ENCODE data around the gene APOL2. TPM values are rescaled to one million over a fixed set of nuclear protein-coding genes. Genes with fewer than 3 reads are reported as not detected.

The APOL2 gene
- total and polyA plus RNA-seq, 9 donors = 13.6 to 38.1 (median 28.2) TPM

DNA sequence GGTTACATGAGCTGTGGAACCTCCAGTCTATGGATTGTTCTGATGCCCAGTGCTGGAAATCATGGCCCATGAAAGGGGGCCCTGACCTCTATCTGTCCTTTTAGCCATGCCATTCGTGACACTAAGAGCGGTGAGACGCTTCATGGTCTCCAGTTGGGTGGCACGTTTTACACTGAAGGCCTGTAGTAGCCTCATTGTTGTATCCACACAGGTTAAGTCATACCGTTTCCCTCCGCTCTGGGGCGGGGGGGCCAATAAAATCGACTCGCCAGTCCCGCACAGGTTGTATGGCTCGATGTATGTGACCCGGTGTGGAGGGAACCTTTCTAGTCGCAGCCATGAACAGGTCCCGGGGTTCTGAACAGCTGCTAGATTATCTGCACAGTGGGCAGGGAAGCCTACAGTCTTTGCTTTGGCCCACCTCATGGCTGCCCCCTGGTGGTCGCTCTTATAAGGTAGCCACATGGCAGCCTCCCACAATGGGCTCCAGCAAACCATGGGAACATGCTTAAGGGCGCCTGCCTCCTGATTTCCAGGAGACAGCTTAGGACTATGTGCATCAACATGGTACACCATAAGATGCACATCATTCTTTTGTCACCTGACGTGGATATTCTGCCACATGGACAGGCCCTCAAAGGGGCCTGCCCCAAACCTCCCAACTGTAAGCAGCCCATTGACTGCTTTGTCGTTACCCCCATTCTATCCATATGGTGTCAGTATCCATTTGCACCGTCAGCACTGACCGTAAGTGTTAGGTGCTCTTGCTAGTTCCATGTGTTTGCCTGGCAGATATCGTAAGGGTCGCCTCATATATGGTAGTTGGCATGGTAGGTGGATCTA, 59.1 kb downstream of the APOL2 start:
- TF ChIP-seq EP300 (IDR thresholded peaks at IDR 0.05) = no peak
- TF ChIP-seq, protein P1, sequence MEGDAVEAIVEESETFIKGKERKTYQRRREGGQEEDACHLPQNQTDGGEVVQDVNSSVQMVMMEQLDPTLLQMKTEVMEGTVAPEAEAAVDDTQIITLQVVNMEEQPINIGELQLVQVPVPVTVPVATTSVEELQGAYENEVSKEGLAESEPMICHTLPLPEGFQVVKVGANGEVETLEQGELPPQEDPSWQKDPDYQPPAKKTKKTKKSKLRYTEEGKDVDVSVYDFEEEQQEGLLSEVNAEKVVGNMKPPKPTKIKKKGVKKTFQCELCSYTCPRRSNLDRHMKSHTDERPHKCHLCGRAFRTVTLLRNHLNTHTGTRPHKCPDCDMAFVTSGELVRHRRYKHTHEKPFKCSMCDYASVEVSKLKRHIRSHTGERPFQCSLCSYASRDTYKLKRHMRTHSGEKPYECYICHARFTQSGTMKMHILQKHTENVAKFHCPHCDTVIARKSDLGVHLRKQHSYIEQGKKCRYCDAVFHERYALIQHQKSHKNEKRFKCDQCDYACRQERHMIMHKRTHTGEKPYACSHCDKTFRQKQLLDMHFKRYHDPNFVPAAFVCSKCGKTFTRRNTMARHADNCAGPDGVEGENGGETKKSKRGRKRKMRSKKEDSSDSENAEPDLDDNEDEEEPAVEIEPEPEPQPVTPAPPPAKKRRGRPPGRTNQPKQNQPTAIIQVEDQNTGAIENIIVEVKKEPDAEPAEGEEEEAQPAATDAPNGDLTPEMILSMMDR (IDR thresholded peaks at IDR 0.05) = peak; percentile 52 to 70 (median 66)
- no peaks in the 10 kb centered on the region for H3K27me3 ChIP-seq
- H3K27ac ChIP-seq = no peak overlapping the region
- no peaks in the 10 kb centered on the region for H3K36me3 ChIP-seq
- H3K9me3 ChIP-seq = no peaks in the 10 kb centered on the region
- intact Hi-C loops (cut with DNase I) = loop anchor here in 2 of 4 donors (5.0 kb wide), 2 partner anchors 33 to 38 kb away; no protein-coding TSS in a partner anchor
- peak; percentile 74 to 88 (median 87) for DNase-seq
- H3K4me3 ChIP-seq = no peak overlapping the region
- H3K4me1 ChIP-seq (ENCODE audit: insufficient read depth) = no peaks in the 10 kb centered on the region
- 62 to 74% (median 65%) methylated on average over 22 of the region's 22 CpGs for WGBS, 3 donors

DNA sequence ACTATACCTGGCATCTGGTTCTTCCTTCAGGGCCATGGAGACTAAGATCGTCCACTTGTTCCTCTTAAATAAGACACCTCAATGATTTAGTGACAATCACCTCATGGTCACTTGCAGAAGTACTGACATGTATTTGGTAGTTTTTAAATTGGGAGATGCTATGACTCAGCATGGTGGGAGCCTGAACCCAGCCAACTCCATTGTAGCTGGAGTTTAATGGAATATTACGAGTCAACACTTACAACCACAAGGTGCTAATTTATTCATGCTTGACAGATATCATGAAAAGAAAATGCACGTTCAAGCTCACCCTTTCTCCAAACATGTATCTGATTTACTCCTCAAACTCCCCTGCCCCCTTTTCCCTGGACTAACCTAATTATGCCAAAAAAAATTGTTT, 62.2 kb downstream of the APOL2 start:
- 64 to 72% (median 67%) methylated on average over 3 of the region's 3 CpGs for WGBS, 3 donors
- intact Hi-C loops (cut with DNase I) = no loop called here

More for the DNA sequence above, 62.2 kb downstream of the APOL2 start:
- DNase-seq = no peak
- Histone ChIP-seq H3K27me3 (no peaks in the 10 kb centered on the region), H3K27ac (no peak overlapping the region), H3K4me3 (no peak overlapping the region), H3K9me3 (no peaks in the 10 kb centered on the region), H3K36me3 (no peaks in the 10 kb centered on the region), H3K4me1 (ENCODE audit: insufficient read depth) (no peaks in the 10 kb centered on the region)
- TF ChIP-seq POLR2A (IDR thresholded peaks at IDR 0.05) = no peak
- TF ChIP-seq, protein P1 (IDR thresholded peaks at IDR 0.05) = no peak
- TF ChIP-seq EP300 (IDR thresholded peaks at IDR 0.05) = no peak

Small RNA genes within 50 kb of the gene (microRNA-seq; reads per million reads assigned to microRNA genes)
- 0 to 0.16 (median 0) reads per million in 3 donors for gene MIR6819

Small RNA genes within 50 kb of the gene (small RNA-seq; reads per million reads assigned to genes)
- not detected for gene MIR6819

Other genes with a start within 250 kb of the APOL2 start
- gene RBFOX2, start 210.7 kb downstream of the APOL2 start, total RNA-seq = 100 to 1,000 TPM in 5 of 7 donors, 10 to 100 TPM in 2; 71.1 to 137 (median 128) TPM
- gene RBFOX2, start 210.7 kb downstream of the APOL2 start, polyA plus RNA-seq = 100 to 1,000 TPM in 1 of 2 donors, 10 to 100 TPM in 1; 68.7 to 140 TPM
- gene APOL3, start 78.8 kb downstream of the APOL2 start, total RNA-seq = 10 to 100 TPM; 15.4 to 23.0 (median 18.6) TPM
- gene APOL3, start 78.8 kb downstream of the APOL2 start, polyA plus RNA-seq = 10 to 100 TPM; 19.6 to 62.1 TPM
- 10 to 100 TPM in 3 of 7 donors, 1 to 10 TPM in 2, under 1 TPM in 2; 0.31 to 18.6 (median 7.3) TPM for gene APOL4, start 37.7 kb downstream of the APOL2 start, total RNA-seq
- 1 to 10 TPM; 5.6 to 8.5 TPM for gene APOL4, start 37.7 kb downstream of the APOL2 start, polyA plus RNA-seq
- gene APOL1, start 13.6 kb upstream of the APOL2 start, total RNA-seq = 10 to 100 TPM; 11.4 to 59.3 (median 34.4) TPM
- 10 to 100 TPM; 26.5 to 75.9 TPM for gene APOL1, start 13.6 kb upstream of the APOL2 start, polyA plus RNA-seq
- 100 to 1,000 TPM; 128 to 452 (median 348) TPM for gene MYH9, start 148.4 kb upstream of the APOL2 start, total RNA-seq
- gene MYH9, start 148.4 kb upstream of the APOL2 start, polyA plus RNA-seq = 100 to 1,000 TPM; 196 to 530 TPM
- gene TXN2, start 242.1 kb upstream of the APOL2 start, total RNA-seq = 10 to 100 TPM; 60.9 to 93.7 (median 78.2) TPM
- 100 to 1,000 TPM in 1 of 2 donors, 10 to 100 TPM in 1; 87.4 to 118 TPM for gene TXN2, start 242.1 kb upstream of the APOL2 start, polyA plus RNA-seq

All from ovary (tissue), 9 donors.